ENCODE data around the gene PFN3.

GRCh38 chr5:177388521-177389052 lies 11.9 kb downstream of the PFN3 start:
- no peak for TF ChIP-seq EZH2 (IDR thresholded peaks at IDR 0.05; ENCODE audit: low read length)
- no peak for TF ChIP-seq CTCF (optimal IDR thresholded peaks at IDR 0.05 in 1 of 3, IDR thresholded peaks at IDR 0.05 in 1 of 3, conservative IDR thresholded peaks at IDR 0.05 in 1 of 3; ENCODE audit: extremely low read depth in 1 of 3, insufficient read depth in 2 of 3, low read length in 3 of 3)

Measured in keratinocyte (primary cell).